HPDE6-E6E7 (cell line): Measurements from ENCODE around the gene CBX5.
A peak's percentile ranks its signal among the peaks of the same experiment; 100 is the strongest.

Experiments
- DNase-seq: peaks from one replicate; pipeline ENCODE4 v3.0.0; 2011; ENCODE audit warnings: missing footprints; ENCODE audit errors: extremely low spot score

CBX5 gene

GRCh38 chr12:54225666-54226065 is 54.3 kb downstream of the CBX5 start:
- no peak for DNase-seq

GRCh38 chr12:54222609-54223008 is 57.3 kb downstream of the CBX5 start:
- DNase-seq, result no peak

- DNase-seq, result no peak
Measured at GRCh38 chr12:54221402-54221984, 58.4 kb downstream of the CBX5 start.

GRCh38 chr12:54220567-54220966 is 59.4 kb downstream of the CBX5 start:
- DNase-seq, result no peak

GRCh38 chr12:54220092-54220557 is 59.8 kb downstream of the CBX5 start:
- DNase-seq, result peak; percentile 54

- no peak for DNase-seq
Measured at GRCh38 chr12:54217774-54218241, 62.1 kb downstream of the CBX5 start.

GRCh38 chr12:54216797-54217661 is 62.9 kb downstream of the CBX5 start:
- DNase-seq, result peak; percentile 74

- DNase-seq, result no peak
Measured at GRCh38 chr12:54215989-54216796, 63.7 kb downstream of the CBX5 start.

GRCh38 chr12:54214553-54215406 is 65.1 kb downstream of the CBX5 start:
- peak; percentile 80 for DNase-seq

GRCh38 chr12:54213079-54213478 is 66.8 kb downstream of the CBX5 start:
- no peak for DNase-seq

- no peak for DNase-seq
Measured at GRCh38 chr12:54211920-54212319, 68.0 kb downstream of the CBX5 start.

- DNase-seq, result no peak
Measured at GRCh38 chr12:54210400-54210790, 69.5 kb downstream of the CBX5 start.

GRCh38 chr12:54208591-54208990 is 71.3 kb downstream of the CBX5 start:
- no peak for DNase-seq

- DNase-seq, result peak; percentile 71
Measured at GRCh38 chr12:54207539-54208294, 72.2 kb downstream of the CBX5 start.

GRCh38 chr12:54206791-54207190 is 73.1 kb downstream of the CBX5 start:
- no peak for DNase-seq

GRCh38 chr12:54204316-54204715 is 75.6 kb downstream of the CBX5 start:
- no peak for DNase-seq

GRCh38 chr12:54201001-54201794 is 78.7 kb downstream of the CBX5 start:
- peak; percentile 79 for DNase-seq

- no peak for DNase-seq
Measured at GRCh38 chr12:54200412-54200811, 79.5 kb downstream of the CBX5 start.

- no peak for DNase-seq
Measured at GRCh38 chr12:54199917-54200316, 80.0 kb downstream of the CBX5 start.

- DNase-seq, result no peak
Measured at GRCh38 chr12:54199034-54199433, 80.9 kb downstream of the CBX5 start.
